HEK293 (cell line): ENCODE measurements around the gene INPP5A.

ENCODE experiments used
- AEBP2 ChIP-seq: fragments of 450-650 bp; formaldehyde crosslinking; IDR thresholded peaks from 2 replicates; pipeline ENCODE4 v1.5.1; 2016; ENCODE audit warnings: missing biosample characterization, missing genetic modification characterization, borderline replicate concordance
- GLI4 ChIP-seq: fragments of 450-650 bp; formaldehyde crosslinking; IDR thresholded peaks from 2 replicates; pipeline ENCODE4 v1.5.1; 2016; ENCODE audit warnings: missing biosample characterization, missing genetic modification characterization
- GLIS2 ChIP-seq: fragments of 450-650 bp; formaldehyde crosslinking; IDR thresholded peaks from 2 replicates; pipeline ENCODE4 v1.5.1; 2016; ENCODE audit warnings: missing biosample characterization, missing genetic modification characterization
- HIC1 ChIP-seq: fragments of 450-650 bp; formaldehyde crosslinking; IDR thresholded peaks from 2 replicates; pipeline ENCODE4 v1.5.1; 2016; ENCODE audit warnings: missing biosample characterization, missing genetic modification characterization
- HOXA7 ChIP-seq: sonication (generic); formaldehyde crosslinking; IDR thresholded peaks from 2 replicates; pipeline ENCODE4 v1.8.1; 2022; ENCODE audit warnings: missing genetic modification reagents, borderline replicate concordance
- KLF1 ChIP-seq: fragments of 450-650 bp; formaldehyde crosslinking; IDR thresholded peaks from 2 replicates; pipeline ENCODE4 v1.5.1; 2016; ENCODE audit warnings: missing biosample characterization, missing genetic modification characterization
- PRDM4 ChIP-seq: fragments of 450-650 bp; formaldehyde crosslinking; IDR thresholded peaks from 2 replicates; pipeline ENCODE4 v1.5.1; 2017; ENCODE audit warnings: missing biosample characterization, missing genetic modification characterization
- ZBTB10 ChIP-seq: fragments of 450-650 bp; formaldehyde crosslinking; IDR thresholded peaks from 2 replicates; pipeline ENCODE4 v1.5.1; 2016; ENCODE audit warnings: missing biosample characterization, missing genetic modification characterization
- ZBTB26 ChIP-seq: fragments of 450-650 bp; formaldehyde crosslinking; optimal IDR thresholded peaks from 2 replicates; pipeline ENCODE3; 2016; ENCODE audit warnings: missing biosample characterization, mild to moderate bottlenecking, missing genetic modification characterization
- ZFHX2 ChIP-seq: fragments of 450-650 bp; formaldehyde crosslinking; conservative IDR thresholded peaks from 2 replicates; pipeline ENCODE4 v1.5.1; 2016; ENCODE audit warnings: missing biosample characterization, missing genetic modification characterization
- ZNF112 ChIP-seq: fragments of 450-650 bp; formaldehyde crosslinking; IDR thresholded peaks from 2 replicates; pipeline ENCODE4 v1.5.0; 2017; ENCODE audit warnings: missing biosample characterization, missing genetic modification characterization
- ZNF121 ChIP-seq: fragments of 450-650 bp; formaldehyde crosslinking; IDR thresholded peaks from 2 replicates; pipeline ENCODE4 v1.5.1; 2016; ENCODE audit warnings: missing biosample characterization, missing genetic modification characterization
- ZNF132 ChIP-seq: fragments of 450-650 bp; formaldehyde crosslinking; IDR thresholded peaks from 2 replicates; pipeline ENCODE4 v1.5.1; 2017; ENCODE audit warnings: missing biosample characterization, missing genetic modification characterization, borderline replicate concordance
- ZNF146 ChIP-seq: fragments of 450-650 bp; formaldehyde crosslinking; IDR thresholded peaks from 2 replicates; pipeline ENCODE4 v1.5.1; 2016; ENCODE audit warnings: missing biosample characterization, missing genetic modification characterization
- ZNF19 ChIP-seq: fragments of 450-650 bp; formaldehyde crosslinking; IDR thresholded peaks from 2 replicates; pipeline ENCODE4; 2016; ENCODE audit warnings: missing biosample characterization, missing genetic modification characterization, low read depth
- ZNF266 ChIP-seq: fragments of 450-650 bp; formaldehyde crosslinking; IDR thresholded peaks from 2 replicates; pipeline ENCODE4 v1.5.1; 2016; ENCODE audit warnings: missing biosample characterization, missing genetic modification characterization, low read depth
- ZNF311 ChIP-seq: fragments of 450-650 bp; formaldehyde crosslinking; IDR thresholded peaks from 2 replicates; pipeline ENCODE4 v1.5.1; 2017; ENCODE audit warnings: missing biosample characterization, missing genetic modification characterization, borderline replicate concordance
- ZNF426 ChIP-seq: fragments of 450-650 bp; formaldehyde crosslinking; IDR thresholded peaks from 2 replicates; pipeline ENCODE4 v1.5.1; 2017; ENCODE audit warnings: missing biosample characterization, missing genetic modification characterization, mild to moderate bottlenecking, inconsistent platforms, moderate library complexity
- ZNF433 ChIP-seq: fragments of 450-650 bp; formaldehyde crosslinking; IDR thresholded peaks from 2 replicates; pipeline ENCODE4 v1.5.1; 2016; ENCODE audit warnings: missing biosample characterization, missing genetic modification characterization, low read depth
- ZNF514 ChIP-seq: fragments of 450-650 bp; formaldehyde crosslinking; IDR thresholded peaks from 2 replicates; pipeline ENCODE4 v1.5.1; 2016; ENCODE audit warnings: missing biosample characterization, missing genetic modification characterization
- ZNF548 ChIP-seq: fragments of 450-650 bp; formaldehyde crosslinking; IDR thresholded peaks from 2 replicates; pipeline ENCODE4 v1.5.1; 2016; ENCODE audit warnings: missing biosample characterization, missing genetic modification characterization
- ZNF558 ChIP-seq: fragments of 450-650 bp; formaldehyde crosslinking; IDR thresholded peaks from 2 replicates; pipeline ENCODE4 v1.5.1; 2016; ENCODE audit warnings: missing biosample characterization, missing genetic modification characterization
- ZNF600 ChIP-seq: fragments of 450-650 bp; formaldehyde crosslinking; IDR thresholded peaks from 2 replicates; pipeline ENCODE4 v1.5.1; 2016; ENCODE audit warnings: missing biosample characterization, missing genetic modification characterization
- ZNF610 ChIP-seq: fragments of 450-650 bp; formaldehyde crosslinking; IDR thresholded peaks from 2 replicates; pipeline ENCODE4 v1.5.1; 2016; ENCODE audit warnings: missing biosample characterization, missing genetic modification characterization, borderline replicate concordance
- ZNF629 ChIP-seq: fragments of 450-650 bp; formaldehyde crosslinking; IDR thresholded peaks from 2 replicates; pipeline ENCODE4 v1.5.1; 2017; ENCODE audit warnings: missing biosample characterization, missing genetic modification characterization
- ZSCAN5A ChIP-seq: fragments of 450-650 bp; formaldehyde crosslinking; IDR thresholded peaks from 2 replicates; pipeline ENCODE4 v1.5.1; 2016; ENCODE audit warnings: missing biosample characterization, missing genetic modification characterization

Gene INPP5A

GRCh38 chr10:132536877-132537683 is 507 bp upstream of the INPP5A start (continued):
- TF ChIP-seq ZNF132 (tag by site-specific recombination): no peak
- no peak for TF ChIP-seq HOXA7 (CRISPR knock-in tag)
- no peak for TF ChIP-seq ZNF600 (tag by site-specific recombination)
- peak; percentile 78 for TF ChIP-seq ZBTB26 (tag by site-specific recombination)
- TF ChIP-seq AEBP2 (tag by site-specific recombination): no peak
- TF ChIP-seq ZNF311 (tag by site-specific recombination): no peak
- TF ChIP-seq ZNF558 (tag by site-specific recombination): no peak
- no peak for TF ChIP-seq HIC1
- no peak for TF ChIP-seq ZSCAN5A (tag by site-specific recombination)
- no peak for TF ChIP-seq ZNF610 (tag by site-specific recombination)
- peak; percentile 96 for TF ChIP-seq ZNF629 (tag by site-specific recombination)
- no peak for TF ChIP-seq ZBTB10 (tag by site-specific recombination)
- TF ChIP-seq ZNF426 (tag by site-specific recombination): no peak
- no peak for TF ChIP-seq ZNF19 (tag by site-specific recombination)
- peak; percentile 36; the same call in 1 of the 2 replicates for TF ChIP-seq ZFHX2 (tag by site-specific recombination)
- no peak for TF ChIP-seq ZNF514
- TF ChIP-seq PRDM4 (tag by site-specific recombination): no peak
- no peak for TF ChIP-seq ZNF121
- no peak for TF ChIP-seq GLI4 (tag by site-specific recombination)
- no peak for TF ChIP-seq ZNF146 (tag by site-specific recombination)
- TF ChIP-seq ZNF548 (tag by site-specific recombination): no peak
- no peak; the same call in 1 of the 2 replicates for TF ChIP-seq GLIS2 (tag by site-specific recombination)
- TF ChIP-seq ZNF433 (tag by site-specific recombination): no peak
- no peak for TF ChIP-seq ZNF266 (tag by site-specific recombination)
- no peak for TF ChIP-seq ZNF112 (tag by site-specific recombination)
- TF ChIP-seq KLF1 (tag by site-specific recombination): peak; percentile 39; the same call in 1 of the 2 replicates
